HepG2 (cell line): ENCODE measurements around the gene ZBTB21. TPM values are rescaled to one million over a fixed set of nuclear protein-coding genes. Genes with fewer than 3 reads are reported as not detected.

Experiments
- GPBP1L1 ChIP-seq: sonication (generic); formaldehyde crosslinking; IDR thresholded peaks from 2 replicates; pipeline ENCODE4 v1.5.0; 2020; ENCODE audit warnings: mild to moderate bottlenecking, missing genetic modification reagents
- HIC2 ChIP-seq: sonication (generic); formaldehyde crosslinking; IDR thresholded peaks from 2 replicates; pipeline ENCODE4 v1.9.0; 2022; ENCODE audit warnings: low read depth, missing genetic modification reagents
- HNRNPH1 ChIP-seq: fragments of 200-400 bp; formaldehyde crosslinking; optimal IDR thresholded peaks from 2 replicates; pipeline ENCODE3; 2017; ENCODE audit warnings: mild to moderate bottlenecking, low read depth, low read length
- PBX2 ChIP-seq: IDR thresholded peaks from 2 replicates; pipeline ENCODE4 v1.6.1; 2016; ENCODE audit warnings: control low read depth
- SP2 ChIP-seq: sonication (generic); formaldehyde crosslinking; IDR thresholded peaks from 2 replicates; pipeline ENCODE4 v1.5.1; 2020; ENCODE audit warnings: mild to moderate bottlenecking, missing genetic modification reagents
- TARDBP ChIP-seq: sonication (generic); formaldehyde crosslinking; IDR thresholded peaks from 2 replicates; pipeline ENCODE4 v1.8.0; 2022; ENCODE audit warnings: mild to moderate bottlenecking, missing genetic modification reagents
- TGIF2 ChIP-seq: IDR thresholded peaks from 2 replicates; pipeline ENCODE4 v1.6.1; 2016; ENCODE audit warnings: control low read depth, missing compliant biosample characterization
- ZBTB4 ChIP-seq: sonication (generic); formaldehyde crosslinking; IDR thresholded peaks from 2 replicates; pipeline ENCODE4 v1.4.0; 2020; ENCODE audit warnings: missing genetic modification reagents, mild to moderate bottlenecking, borderline replicate concordance
- ZNF333 ChIP-seq: sonication (generic); formaldehyde crosslinking; IDR thresholded peaks from 2 replicates; pipeline ENCODE4 v1.4.0; 2020; ENCODE audit warnings: mild to moderate bottlenecking, missing genetic modification reagents, borderline replicate concordance
- ZNF367 ChIP-seq: sonication (generic); formaldehyde crosslinking; IDR thresholded peaks from 2 replicates; pipeline ENCODE4 v1.4.0; 2020; ENCODE audit warnings: missing genetic modification reagents, borderline replicate concordance
- ZNF547 ChIP-seq: sonication (generic); formaldehyde crosslinking; IDR thresholded peaks from 2 replicates; pipeline ENCODE4 v1.5.1; 2020; ENCODE audit warnings: mild to moderate bottlenecking, missing genetic modification reagents
- ZNF619 ChIP-seq: sonication (generic); formaldehyde crosslinking; IDR thresholded peaks from 2 replicates; pipeline ENCODE4 v1.4.0; 2020; ENCODE audit warnings: mild to moderate bottlenecking, missing genetic modification reagents
- ZNF660 ChIP-seq: sonication (generic); formaldehyde crosslinking; IDR thresholded peaks from 2 replicates; pipeline ENCODE4 v1.5.1; 2020; ENCODE audit warnings: mild to moderate bottlenecking, low read depth, missing genetic modification reagents, borderline replicate concordance
- ZNF749 ChIP-seq: sonication (generic); formaldehyde crosslinking; IDR thresholded peaks from 2 replicates; pipeline ENCODE4 v1.8.0; 2022; ENCODE audit warnings: mild to moderate bottlenecking, missing genetic modification reagents, moderate library complexity, borderline replicate concordance
- ZSCAN20 ChIP-seq: sonication (generic); formaldehyde crosslinking; IDR thresholded peaks from 2 replicates; pipeline ENCODE4 v1.4.0; 2020; ENCODE audit warnings: missing genetic modification reagents, mild to moderate bottlenecking, borderline replicate concordance
- ZSCAN25 ChIP-seq: sonication (generic); formaldehyde crosslinking; IDR thresholded peaks from 2 replicates; pipeline ENCODE4 v1.8.0; 2022; ENCODE audit warnings: mild to moderate bottlenecking, missing genetic modification reagents
- polyA plus RNA-seq, 8 experiments: library from polyadenylated mRNA; depleted of rRNA in 3 of 8; stranded (reverse) in 7 of 8; unstranded in 1 of 8; fragments of >200 nt; fragmentation: Illumina TruSeq in 4 of 8; extraction: Trizol in 4 of 8; gene quantifications; 2 replicates each; pipeline versions ENCODE4 v1.2.1 to v1.2.3, GENCODE V29; 2011 to 2016; ENCODE audit warnings: low read depth in 4 of 8, missing spikeins in 1 of 8, mixed read lengths in 1 of 8; ENCODE audit not compliant: insufficient read depth in 1 of 8
- total RNA-seq, 5 experiments: library from RNA; depleted of rRNA; stranded (reverse); fragments of >200 nt; fragmentation: Illumina TruSeq; extraction: Trizol; gene quantifications; 2 replicates each; pipeline ENCODE4 v1.2.3, GENCODE V29; 2016; ENCODE audit warnings: low read depth in 1 of 5
- TF ChIP-seq, protein P1 (sequence below): sonication (generic); formaldehyde crosslinking; IDR thresholded peaks from 2 replicates; pipeline ENCODE4 v1.4.0; 2020; ENCODE audit warnings: missing genetic modification reagents

Gene ZBTB21
- total and polyA plus RNA-seq, 2 of the 13 experiments (the other 11 are each of a cell fraction or from before 2014, with no cell fraction given): 4.5 to 6.1 TPM

DNA sequence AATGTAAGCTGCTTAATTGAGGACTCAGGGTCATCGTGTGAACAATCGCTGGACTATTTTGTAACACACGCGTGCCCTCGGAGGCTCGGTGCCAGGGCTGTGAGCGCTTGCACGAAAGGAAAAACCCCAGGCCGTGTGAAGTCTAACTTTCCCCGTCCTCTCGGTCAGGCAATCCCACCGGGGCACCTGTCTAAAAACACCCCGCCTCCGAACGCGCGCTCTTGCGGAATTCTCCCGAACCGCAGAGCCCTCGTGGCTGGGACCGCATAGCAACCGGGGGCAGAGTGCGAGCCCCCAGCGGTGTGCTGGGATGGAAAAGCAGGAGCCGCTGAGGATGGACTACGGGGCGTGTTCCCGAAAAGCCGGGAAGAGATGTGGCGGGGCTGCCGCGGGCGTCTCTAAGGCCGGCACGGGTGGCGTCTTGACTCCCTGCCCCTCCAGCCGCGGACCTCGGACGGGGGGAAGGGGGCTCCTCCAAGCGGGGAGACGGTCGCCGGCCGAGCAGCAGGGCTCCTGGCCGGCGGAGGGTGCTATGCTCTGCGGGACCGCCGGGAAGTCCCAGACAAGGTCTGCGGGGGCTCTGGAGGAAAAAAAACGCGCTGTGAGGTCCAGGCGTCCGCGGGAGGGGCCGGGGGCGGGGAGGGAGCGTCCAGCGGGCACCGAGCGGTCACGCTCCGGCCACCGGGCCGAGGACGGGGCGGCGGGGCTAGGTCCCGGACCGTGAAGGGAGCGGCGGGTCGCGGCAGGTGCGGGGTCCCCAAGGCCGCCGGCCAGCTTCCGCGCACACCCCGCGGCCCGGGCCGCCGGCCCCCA, 936 bp downstream of the ZBTB21 start (continued):
- TF ChIP-seq PBX2 (CRISPR knock-in tag) (no peak), ZBTB4 (no peak), ZNF749 (CRISPR knock-in tag) (no peak; the same call in 1 of the 2 replicates), HIC2 (CRISPR knock-in tag) (no peak), ZNF367 (CRISPR knock-in tag) (no peak), HNRNPH1 (no peak), ZNF660 (CRISPR knock-in tag) (no peak), ZSCAN20 (CRISPR knock-in tag) (no peak), ZSCAN25 (CRISPR knock-in tag) (no peak), GPBP1L1 (no peak), TARDBP (CRISPR knock-in tag) (no peak), SP2 (CRISPR knock-in tag) (no peak), ZNF333 (CRISPR knock-in tag) (no peak; the same call in 1 of the 2 replicates), ZNF619 (CRISPR knock-in tag) (no peak), ZNF547 (CRISPR knock-in tag) (no peak), TGIF2 (CRISPR knock-in tag) (no peak)
- TF ChIP-seq, protein P1, sequence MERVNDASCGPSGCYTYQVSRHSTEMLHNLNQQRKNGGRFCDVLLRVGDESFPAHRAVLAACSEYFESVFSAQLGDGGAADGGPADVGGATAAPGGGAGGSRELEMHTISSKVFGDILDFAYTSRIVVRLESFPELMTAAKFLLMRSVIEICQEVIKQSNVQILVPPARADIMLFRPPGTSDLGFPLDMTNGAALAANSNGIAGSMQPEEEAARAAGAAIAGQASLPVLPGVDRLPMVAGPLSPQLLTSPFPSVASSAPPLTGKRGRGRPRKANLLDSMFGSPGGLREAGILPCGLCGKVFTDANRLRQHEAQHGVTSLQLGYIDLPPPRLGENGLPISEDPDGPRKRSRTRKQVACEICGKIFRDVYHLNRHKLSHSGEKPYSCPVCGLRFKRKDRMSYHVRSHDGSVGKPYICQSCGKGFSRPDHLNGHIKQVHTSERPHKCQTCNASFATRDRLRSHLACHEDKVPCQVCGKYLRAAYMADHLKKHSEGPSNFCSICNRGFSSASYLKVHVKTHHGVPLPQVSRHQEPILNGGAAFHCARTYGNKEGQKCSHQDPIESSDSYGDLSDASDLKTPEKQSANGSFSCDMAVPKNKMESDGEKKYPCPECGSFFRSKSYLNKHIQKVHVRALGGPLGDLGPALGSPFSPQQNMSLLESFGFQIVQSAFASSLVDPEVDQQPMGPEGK (CRISPR knock-in tag): peak; percentile 94
